Kidney (tissue), 14 donors: ENCODE data around the gene HAPLN1. TPM values are rescaled to one million over a fixed set of nuclear protein-coding genes. Genes with fewer than 3 reads are reported as not detected.

Experiments used
- DNase-seq, 5 donors: peaks; one replicate each; pipeline ENCODE4 v3.0.0-alpha.2; 2013 to 2020
- FAIRE-seq: peaks from 2 replicates; lab custom pipeline; 2012; peaks lifted over from hg19 to GRCh38; lab: Jason Lieb, UNC
- H3K27ac ChIP-seq, 2 donors: one replicate each; pipeline ENCODE4 v1.7.0; 2013; ENCODE audit warnings: low read depth in 2 of 2, low read length in 2 of 2, inconsistent platforms in 1 of 2
- H3K27me3 ChIP-seq: one replicate; pipeline ENCODE4 v1.7.1; 2013; ENCODE audit warnings: low read length, inconsistent platforms; ENCODE audit not compliant: control insufficient read depth, insufficient read depth
- H3K36me3 ChIP-seq, 3 donors: one replicate each; pipeline versions ENCODE4 v1.7.0 to v1.7.1; 2013; ENCODE audit warnings: low read length in 3 of 3, control low read depth in 1 of 3, inconsistent platforms in 1 of 3; ENCODE audit not compliant: insufficient read depth in 3 of 3, control insufficient read depth in 2 of 3
- H3K4me1 ChIP-seq, 3 donors: one replicate each; pipeline versions ENCODE4 v1.7.0 to v1.7.1; 2013; ENCODE audit warnings: low read length in 3 of 3, inconsistent platforms in 1 of 3, low read depth in 1 of 3; ENCODE audit not compliant: control insufficient read depth in 2 of 3, insufficient read depth in 2 of 3
- H3K4me3 ChIP-seq, 3 donors: one replicate each; pipeline versions ENCODE4 v1.7.0 to v1.8.1; 2013; ENCODE audit warnings: low read length in 3 of 3, control low read depth in 1 of 3, inconsistent platforms in 1 of 3
- H3K9ac ChIP-seq, 3 donors: one replicate each; pipeline versions ENCODE4 v1.7.0 to v1.7.1; 2013; ENCODE audit warnings: low read length in 3 of 3, control low read depth in 1 of 3, inconsistent platforms in 1 of 3
- H3K9me3 ChIP-seq, 3 donors: one replicate each; pipeline versions ENCODE4 v1.7.0 to v1.7.1; 2013; ENCODE audit warnings: low read length in 3 of 3, control low read depth in 1 of 3, inconsistent platforms in 1 of 3; ENCODE audit not compliant: control insufficient read depth in 2 of 3, insufficient read depth in 1 of 3
- CTCF ChIP-seq: IDR thresholded peaks from 3 replicates; pipeline ENCODE4 v1.5.1; 2012; ENCODE audit warnings: mild to moderate bottlenecking, moderate library complexity, borderline replicate concordance; ENCODE audit not compliant: insufficient read depth; ENCODE audit errors: extremely low read depth
- intact Hi-C: fragments of 100-400 bp; cut with DNase I; formaldehyde crosslinking; loops from one replicate; pipeline ENCODE4 v1.11.1; 2022
- polyA plus RNA-seq: library from polyadenylated mRNA; stranded (reverse); fragments of 350-450 nt; fragmentation: Illumina TruSeq; extraction: RNeasy Lipid Tissue Mini Kit (QIAGEN cat#74804); gene quantifications from one replicate; pipeline ENCODE4 v1.2.3, GENCODE V29; 2014; ENCODE audit warnings: low read depth, low replicate concordance; ENCODE audit not compliant: insufficient read depth
- total RNA-seq: library from RNA; stranded (reverse); fragmentation: NEBNext Ultra II Directional; extraction: Animal tissue kit (Norgen Biotek cat#: 25700); gene quantifications from one replicate; pipeline ENCODE4 v1.2.1, GENCODE V29; 2021
- donor health status: control.
- donor health status: control.
- donor health status: control.
- donor health status: control.
- donor health status: control.
- donor health status: DM: yes; HTN: yes; CAD: no.
- donor health status: Normal renal cell carcinoma (clear cell type).

Gene HAPLN1
- total and polyA plus RNA-seq, 2 donors from 2014 or later, result 0.06 to 0.19 TPM

- DNase-seq (peak in 2 of 5 donors; percentile 5 to 56), FAIRE-seq (no peak)
- Histone ChIP-seq H3K27me3 (no peaks in the 10 kb centered on the region), H3K9me3 (no peaks in the 10 kb centered on the region), H3K36me3 (no peaks in the 10 kb centered on the region), H3K4me1 (no peaks in the 10 kb centered on the region), H3K4me3 (no peak overlapping the region), H3K27ac (no peak overlapping the region), H3K9ac (no peak overlapping the region)
- intact Hi-C loops, result no loop called here
- TF ChIP-seq CTCF, result no peak
These were observed 80.7 kb downstream of the HAPLN1 start for GRCh38 chr5:83639911-83640310.

GRCh38 chr5:83636156-83636555 is 84.5 kb downstream of the HAPLN1 start:
- Histone ChIP-seq H3K27ac (no peak overlapping the region), H3K36me3 (no peaks in the 10 kb centered on the region), H3K4me3 (no peak overlapping the region), H3K4me1 (no peaks in the 10 kb centered on the region), H3K9ac (no peak overlapping the region), H3K27me3 (no peaks in the 10 kb centered on the region), H3K9me3 (no peaks in the 10 kb centered on the region)
- DNase-seq (no peak), FAIRE-seq (no peak)
- TF ChIP-seq CTCF, result no peak
- intact Hi-C loops, result no loop called here

- H3K9me3 ChIP-seq, result no peaks in the 10 kb centered on the region
- no peaks in the 10 kb centered on the region for H3K4me1 ChIP-seq
- intact Hi-C loops, result no loop called here
- no peak for DNase-seq
- no peak overlapping the region for H3K9ac ChIP-seq
- H3K4me3 ChIP-seq, result no peak overlapping the region
- H3K36me3 ChIP-seq, result no peaks in the 10 kb centered on the region
- H3K27me3 ChIP-seq, result no peaks in the 10 kb centered on the region
- no peak for FAIRE-seq
- no peak for TF ChIP-seq CTCF
- H3K27ac ChIP-seq, result no peak overlapping the region
These were observed 87.4 kb downstream of the HAPLN1 start for GRCh38 chr5:83633285-83633684.

GRCh38 chr5:83632874-83633273 is 87.8 kb downstream of the HAPLN1 start:
- H3K9me3 ChIP-seq, result no peaks in the 10 kb centered on the region
- H3K36me3 ChIP-seq, result no peaks in the 10 kb centered on the region
- no peak for DNase-seq
- TF ChIP-seq CTCF, result no peak
- FAIRE-seq, result no peak
- intact Hi-C loops, result no loop called here
- no peak overlapping the region for H3K9ac ChIP-seq
- no peak overlapping the region for H3K27ac ChIP-seq
- no peaks in the 10 kb centered on the region for H3K27me3 ChIP-seq
- H3K4me3 ChIP-seq, result no peak overlapping the region
- H3K4me1 ChIP-seq, result no peaks in the 10 kb centered on the region
